Measurements from ENCODE around the gene RYR2. TPM values are rescaled to one million over a fixed set of nuclear protein-coding genes. Genes with fewer than 3 reads are reported as not detected.

RYR2 gene
- total and polyA plus RNA-seq, 2 donors (not counting 1 experiment from before 2014, with no cell fraction given): not detected

DNA sequence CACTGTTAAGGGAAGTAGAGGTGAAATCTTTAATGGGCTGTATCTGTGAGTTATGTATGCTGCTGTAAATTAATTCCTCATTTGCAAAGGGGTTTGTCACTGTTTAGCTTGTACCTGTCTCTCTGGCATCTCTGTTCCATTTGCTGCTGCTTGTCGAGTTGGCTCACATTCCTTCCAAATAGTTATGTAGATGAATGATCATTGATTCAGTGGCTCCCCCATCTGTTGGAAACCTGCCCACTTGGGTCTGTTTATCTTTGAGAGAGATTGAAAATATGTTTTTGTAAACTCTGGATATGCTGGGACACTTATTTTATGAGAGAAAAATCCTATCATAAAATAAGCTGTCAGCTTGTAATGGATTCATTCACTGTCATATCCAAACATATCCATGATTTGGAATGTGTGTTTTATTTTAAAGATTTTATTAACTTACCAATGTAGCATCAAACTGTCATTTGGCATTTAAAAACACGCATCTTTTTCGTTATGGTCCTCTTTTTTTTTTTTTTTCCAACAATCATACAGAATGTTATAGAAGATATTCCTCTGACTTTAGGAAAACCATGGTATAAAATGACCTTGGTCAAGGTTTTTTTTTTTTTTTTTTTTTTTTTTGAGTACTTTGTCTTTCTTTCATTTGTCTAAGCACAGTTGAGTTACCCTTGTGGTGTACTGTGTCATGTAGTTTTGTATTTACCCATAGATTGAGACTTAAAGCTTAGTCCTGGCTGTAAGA is 3.5 kb downstream of the RYR2 start:
- H3K4me3 Mint-ChIP-seq: no peak overlapping the region
- Histone ChIP-seq H3K27ac (ENCODE audit: low read length in 2 of 2) (no peak overlapping the region), H3K27me3 (replicated peaks in 1 of 4; ENCODE audit: control extremely low read depth in 1 of 4, control insufficient read depth in 3 of 4, insufficient read depth in 4 of 4, low read length in 3 of 4) (peaks cover 0 to 30% (median 19%) of the 10 kb centered on the region in 4 experiments), H3K4me3 (ENCODE audit: control extremely low read depth in 1 of 5, extremely low read depth in 1 of 5, insufficient read depth in 1 of 5, low read depth in 2 of 5, low read length in 4 of 5) (no peak overlapping the region), H3K4me1 (ENCODE audit: control insufficient read depth in 2 of 2, insufficient read depth in 2 of 2, low read length in 2 of 2) (no peaks in the 10 kb centered on the region), H2AFZ (ENCODE audit: insufficient read depth, low read depth, low read length, poor library complexity, severe bottlenecking) (no peak overlapping the region), H3K79me2 (ENCODE audit: control insufficient read depth, insufficient read depth, low read length) (no peaks in the 10 kb centered on the region), H3K4me2 (replicated peaks; ENCODE audit: low read depth, low read length, poor library complexity, severe bottlenecking) (no peak overlapping the region), H3K9me3 (ENCODE audit: control extremely low read depth in 1 of 3, control insufficient read depth in 2 of 3, insufficient read depth in 1 of 3, low read length in 2 of 3) (peaks cover 0 to 7% (median under 1%) of the 10 kb centered on the region in 3 donors), H4K20me1 (ENCODE audit: control insufficient read depth, insufficient read depth, low read length, poor library complexity, severe bottlenecking) (no peaks in the 10 kb centered on the region), H3K36me3 (replicated peaks in 1 of 2; ENCODE audit: control extremely low read depth in 1 of 2, control insufficient read depth in 1 of 2, extremely low read depth in 1 of 2, insufficient read depth in 2 of 2, low read length in 1 of 2) (no peaks in the 10 kb centered on the region), H3K9ac (ENCODE audit: low read length) (no peak overlapping the region)
- ATAC-seq (ENCODE audit: low read depth) (no peak), DNase-seq (no peak)
- ChIA-PET POLR2A (no interaction called here), CTCF (no interaction called here)
- intact Hi-C loops (cut with micrococcal nuclease): no loop called here
- WGBS (ENCODE audit: insufficient coverage): 0% methylated on average over 1 of the region's 3 CpGs
- TF ChIP-seq CTCF (IDR thresholded peaks at IDR 0.05) (no peak), EZH2 (IDR thresholded peaks at IDR 0.05; ENCODE audit: borderline replicate concordance, insufficient read depth, low read depth, low read length, poor library complexity, severe bottlenecking) (no peak)
- H3K9me3 Mint-ChIP-seq (ENCODE audit: insufficient read depth): no peaks in the 10 kb centered on the region
- H3K27ac Mint-ChIP-seq: no peak overlapping the region
- peaks cover 49% of the 10 kb centered on the region for H3K27me3 Mint-ChIP-seq
- H3K4me1 Mint-ChIP-seq: peaks cover 11% of the 10 kb centered on the region

- H4K20me1 ChIP-seq (ENCODE audit: control insufficient read depth, insufficient read depth, low read length, poor library complexity, severe bottlenecking): no peaks in the 10 kb centered on the region
- intact Hi-C loops (cut with micrococcal nuclease): no loop called here
- H3K4me1 ChIP-seq (ENCODE audit: control insufficient read depth in 2 of 2, insufficient read depth in 2 of 2, low read length in 2 of 2): no peaks in the 10 kb centered on the region
- no peak overlapping the region for H3K4me3 ChIP-seq (ENCODE audit: control extremely low read depth in 1 of 5, extremely low read depth in 1 of 5, insufficient read depth in 1 of 5, low read depth in 2 of 5, low read length in 4 of 5)
- ChIA-PET POLR2A (no interaction called here), CTCF (no interaction called here)
- no peaks in the 10 kb centered on the region for H3K36me3 ChIP-seq (replicated peaks in 1 of 2; ENCODE audit: control extremely low read depth in 1 of 2, control insufficient read depth in 1 of 2, extremely low read depth in 1 of 2, insufficient read depth in 2 of 2, low read length in 1 of 2)
- WGBS (ENCODE audit: insufficient coverage): 84% methylated on average over 5 of the region's 5 CpGs
- peaks cover 0 to 22% (median 4%) of the 10 kb centered on the region in 4 experiments for H3K27me3 ChIP-seq (replicated peaks in 1 of 4; ENCODE audit: control extremely low read depth in 1 of 4, control insufficient read depth in 3 of 4, insufficient read depth in 4 of 4, low read length in 3 of 4)
- no peak overlapping the region for H3K27ac ChIP-seq (ENCODE audit: low read length in 2 of 2)
- H2AFZ ChIP-seq (ENCODE audit: insufficient read depth, low read depth, low read length, poor library complexity, severe bottlenecking): no peak overlapping the region
- H3K9ac ChIP-seq (ENCODE audit: low read length): no peak overlapping the region
- H3K79me2 ChIP-seq (ENCODE audit: control insufficient read depth, insufficient read depth, low read length): no peaks in the 10 kb centered on the region
- peaks cover 3% of the 10 kb centered on the region for H3K9me3 Mint-ChIP-seq (ENCODE audit: insufficient read depth)
- peaks cover 0 to 2% (median 0%) of the 10 kb centered on the region in 3 donors for H3K9me3 ChIP-seq (ENCODE audit: control extremely low read depth in 1 of 3, control insufficient read depth in 2 of 3, insufficient read depth in 1 of 3, low read length in 2 of 3)
- H3K4me1 Mint-ChIP-seq: no peaks in the 10 kb centered on the region
- DNase-seq: no peak
- ATAC-seq (ENCODE audit: low read depth): no peak
- TF ChIP-seq CTCF (IDR thresholded peaks at IDR 0.05): no peak
- no peak for TF ChIP-seq EZH2 (IDR thresholded peaks at IDR 0.05; ENCODE audit: borderline replicate concordance, insufficient read depth, low read depth, low read length, poor library complexity, severe bottlenecking)
- no peak overlapping the region for H3K4me2 ChIP-seq (replicated peaks; ENCODE audit: low read depth, low read length, poor library complexity, severe bottlenecking)
- no peak overlapping the region for H3K27ac Mint-ChIP-seq
- H3K4me3 Mint-ChIP-seq: no peak overlapping the region
- peaks cover 42% of the 10 kb centered on the region for H3K27me3 Mint-ChIP-seq
Observed at GRCh38 chr1:237048803-237049202, 6.8 kb downstream of the RYR2 start.
